Activated gamma-delta T cell treated with anti-CD3 and anti-CD28 coated beads, Interleukin-2, amount 50 U/mL, for 16 hours (primary cell): ENCODE data around the gene ARL6IP4.

Source experiments
- DNase-seq: peaks from one replicate; pipeline ENCODE4 v3.0.0-alpha.2; 2020; ENCODE audit warnings: low read depth

The ARL6IP4 gene

GRCh38 chr12:122990961-122991622 lies 10.6 kb downstream of the ARL6IP4 start:
- DNase-seq, result no peak

DNA sequence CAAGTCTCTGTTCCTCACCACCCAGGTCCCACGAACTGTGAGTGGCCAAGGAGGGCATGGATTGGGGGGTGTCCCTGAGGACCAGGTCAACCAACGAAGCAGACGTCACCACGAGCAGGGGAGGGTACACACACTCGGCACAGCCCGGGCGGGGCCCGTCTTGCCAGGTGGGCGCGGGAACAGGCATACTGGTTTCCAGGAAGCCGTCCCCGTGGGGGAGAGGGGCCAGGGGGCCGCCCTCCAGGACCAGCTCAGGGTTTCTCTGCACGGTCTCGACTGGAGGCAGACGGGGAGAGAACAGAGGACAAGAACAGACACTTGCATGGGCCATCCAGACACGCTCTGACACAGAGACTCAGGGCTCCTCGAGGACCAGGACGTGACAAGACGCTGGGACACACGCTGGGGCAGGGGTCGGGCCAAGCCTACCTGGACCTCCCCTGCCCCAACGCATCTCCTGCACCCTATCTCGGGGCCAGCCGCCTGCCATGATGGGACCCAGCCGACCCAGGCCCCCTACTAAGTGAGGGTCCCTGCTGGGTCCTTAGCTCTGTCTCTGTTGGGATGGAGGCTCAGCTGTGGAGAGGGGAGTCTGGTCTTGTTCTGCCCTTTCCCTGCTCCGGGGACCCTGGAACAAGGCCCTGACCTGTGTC lies 11.3 kb downstream of the ARL6IP4 start:
- no peak for DNase-seq

GRCh38 chr12:122992386-122992785 lies 11.9 kb downstream of the ARL6IP4 start:
- no peak for DNase-seq

DNA sequence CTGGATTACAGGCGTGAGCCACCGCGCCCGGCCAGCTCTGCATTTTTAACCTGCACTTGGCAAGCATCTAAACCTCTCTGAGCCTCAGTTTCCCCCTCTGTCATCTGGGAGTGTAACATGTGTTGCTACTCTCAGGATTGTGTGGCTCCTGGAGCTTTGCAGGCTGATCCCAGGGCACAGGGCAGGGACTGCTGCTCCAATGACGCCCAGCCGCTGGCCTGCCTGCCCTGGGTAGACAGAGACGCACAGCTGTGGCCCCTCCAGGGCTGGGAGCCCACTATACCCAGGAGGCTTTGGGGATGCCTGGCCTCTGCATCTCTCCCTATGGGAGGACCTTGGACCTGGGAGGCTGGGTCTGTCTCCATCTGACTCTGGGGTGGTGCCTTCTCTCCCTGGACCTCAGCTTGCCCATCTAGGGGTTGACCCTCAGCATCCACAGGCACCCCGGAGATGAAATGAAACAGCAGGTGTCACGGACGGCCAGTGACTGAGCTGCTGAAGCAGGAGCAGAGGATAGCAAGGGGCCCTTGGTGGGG lies 13.7 kb downstream of the ARL6IP4 start:
- DNase-seq, result no peak

DNA sequence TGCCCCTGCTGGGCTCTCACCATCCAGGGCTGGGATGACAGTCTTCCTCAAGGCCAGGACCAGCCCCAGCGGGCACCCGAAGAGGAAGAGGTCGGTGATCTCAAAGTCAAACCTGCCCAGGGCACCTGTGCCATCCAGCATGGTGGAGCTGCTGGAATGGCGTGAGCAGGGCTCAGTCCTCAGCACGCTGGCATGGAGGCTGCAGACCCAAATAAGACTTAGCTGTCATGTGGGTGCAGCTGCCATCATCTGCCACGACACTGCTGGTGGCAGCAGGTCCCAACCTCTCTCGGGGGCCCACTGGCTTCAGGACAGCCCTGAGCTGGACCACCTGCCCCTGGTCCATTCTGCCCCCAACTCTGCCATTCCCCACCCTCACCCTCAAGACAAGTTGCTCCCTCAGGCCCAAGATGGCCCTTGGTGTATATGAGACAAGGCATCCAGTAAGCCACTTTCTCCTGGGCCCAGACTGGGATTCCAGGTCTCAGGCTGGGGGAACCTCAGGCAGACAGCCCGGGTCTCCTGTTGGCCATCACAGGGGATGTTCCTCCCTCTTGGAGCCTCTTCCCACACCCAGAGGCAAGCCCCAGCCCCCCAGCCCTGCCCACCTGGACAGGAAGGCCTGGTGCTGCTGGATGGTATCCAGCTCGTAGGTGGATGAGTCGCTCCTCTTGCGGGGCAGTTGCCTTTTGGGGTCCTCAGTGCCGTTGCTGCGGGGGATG lies 14.5 kb downstream of the ARL6IP4 start:
- DNase-seq, result no peak

GRCh38 chr12:122995503-122996187 lies 15.2 kb downstream of the ARL6IP4 start:
- DNase-seq, result no peak

GRCh38 chr12:122996188-122996601 lies 15.7 kb downstream of the ARL6IP4 start:
- DNase-seq, result no peak

GRCh38 chr12:122996621-122997342 lies 16.3 kb downstream of the ARL6IP4 start:
- DNase-seq, result no peak

DNA sequence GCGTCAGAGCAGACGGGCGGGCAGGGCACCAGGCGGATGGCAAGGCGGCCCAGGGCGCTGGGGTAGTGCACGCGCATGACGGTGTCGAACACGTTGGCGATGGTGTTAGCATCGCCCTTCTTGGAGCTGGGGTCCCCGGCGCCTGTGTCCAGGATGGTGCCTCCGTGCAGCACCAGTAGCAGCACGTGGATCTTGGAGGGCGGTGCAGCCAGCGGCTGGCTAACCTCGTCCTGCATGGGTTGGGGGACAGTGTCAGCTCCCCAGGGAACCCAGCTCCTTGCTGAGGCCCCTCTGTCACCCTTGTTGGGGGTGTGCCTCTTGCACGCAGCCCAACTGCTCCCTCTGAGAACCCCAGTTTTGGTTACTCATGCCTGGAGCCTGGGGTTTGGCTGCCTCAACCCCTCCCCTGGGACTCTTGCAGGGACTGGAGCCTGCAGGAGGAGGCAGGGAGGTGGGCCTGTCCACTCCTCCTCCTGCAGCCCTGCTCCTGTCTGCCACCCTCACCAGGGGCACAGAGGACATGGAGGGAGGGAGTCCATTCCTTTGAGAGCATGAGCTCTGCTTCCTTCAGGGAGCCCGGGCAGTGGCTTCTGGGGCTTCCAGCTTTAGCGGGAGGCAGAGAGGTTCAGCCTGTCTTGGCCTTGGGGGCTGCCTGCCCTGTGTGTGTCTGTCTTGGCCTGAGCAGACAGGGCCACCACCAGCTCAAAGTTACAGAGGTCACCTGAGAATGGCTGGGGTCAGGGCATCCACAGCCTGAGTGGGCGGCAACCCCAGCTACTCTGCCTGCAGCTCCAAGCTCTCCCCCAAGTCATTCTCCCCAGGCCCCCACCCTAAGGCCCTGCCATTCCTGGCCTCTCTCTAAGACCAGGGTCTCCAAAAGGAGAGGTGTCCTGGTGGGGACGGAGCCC lies 17.1 kb downstream of the ARL6IP4 start:
- no peak for DNase-seq

DNA sequence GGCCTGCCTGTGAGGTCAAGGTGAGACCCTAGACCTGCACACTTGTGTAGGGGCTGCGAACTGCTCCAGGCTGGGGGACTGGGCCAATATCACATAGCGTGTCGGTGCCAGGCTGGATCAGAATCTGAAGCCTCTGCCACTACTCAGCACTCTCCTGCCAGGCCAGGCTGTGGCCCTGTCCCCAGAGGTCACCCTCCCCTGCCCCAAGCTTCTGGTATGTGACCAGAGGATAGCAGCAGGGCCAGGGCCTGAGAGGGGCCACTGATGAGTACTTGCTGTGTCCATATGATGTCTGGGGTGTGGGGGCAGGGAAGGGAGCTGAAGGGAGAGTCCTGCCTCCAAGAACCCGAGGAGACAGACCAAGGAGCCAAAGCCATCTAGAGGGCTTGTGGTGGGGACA lies 17.8 kb downstream of the ARL6IP4 start:
- DNase-seq, result no peak

DNA sequence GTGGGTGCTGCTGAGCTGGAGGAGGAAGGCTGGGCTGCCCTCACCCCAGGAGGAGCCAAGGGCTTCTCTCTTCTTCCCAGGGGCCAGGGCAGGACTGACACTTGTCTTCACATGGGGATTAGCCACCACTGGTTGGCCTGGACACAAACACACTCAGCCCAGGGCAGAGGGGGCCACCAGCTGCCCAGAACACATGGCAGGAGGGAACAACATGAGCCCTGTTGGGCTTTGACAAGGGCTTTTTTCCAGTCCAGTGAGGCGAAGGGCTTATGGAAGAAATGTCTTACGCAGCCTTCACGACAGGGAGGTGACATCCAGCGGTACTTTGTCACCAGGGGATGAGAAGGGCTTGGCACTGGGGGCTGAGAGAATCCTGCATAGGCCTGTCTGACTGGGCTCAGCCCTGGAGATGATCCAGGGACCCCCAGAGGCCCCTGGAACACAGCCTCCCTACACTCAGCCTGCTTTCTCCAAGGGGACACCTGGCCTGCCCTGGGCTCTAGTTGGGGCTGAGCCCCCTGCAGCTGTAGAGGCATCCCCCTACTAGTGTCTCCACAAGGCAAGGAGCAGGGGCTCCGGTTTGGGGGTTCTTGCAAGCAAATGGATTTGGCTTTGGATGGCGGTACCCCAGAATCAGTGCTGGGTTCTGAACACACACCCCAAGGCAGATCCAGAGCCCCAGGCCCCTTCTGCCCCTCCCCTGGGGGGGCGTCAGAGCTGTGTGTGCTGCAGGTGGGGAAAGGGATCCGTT lies 18.9 kb downstream of the ARL6IP4 start:
- no peak for DNase-seq

DNA sequence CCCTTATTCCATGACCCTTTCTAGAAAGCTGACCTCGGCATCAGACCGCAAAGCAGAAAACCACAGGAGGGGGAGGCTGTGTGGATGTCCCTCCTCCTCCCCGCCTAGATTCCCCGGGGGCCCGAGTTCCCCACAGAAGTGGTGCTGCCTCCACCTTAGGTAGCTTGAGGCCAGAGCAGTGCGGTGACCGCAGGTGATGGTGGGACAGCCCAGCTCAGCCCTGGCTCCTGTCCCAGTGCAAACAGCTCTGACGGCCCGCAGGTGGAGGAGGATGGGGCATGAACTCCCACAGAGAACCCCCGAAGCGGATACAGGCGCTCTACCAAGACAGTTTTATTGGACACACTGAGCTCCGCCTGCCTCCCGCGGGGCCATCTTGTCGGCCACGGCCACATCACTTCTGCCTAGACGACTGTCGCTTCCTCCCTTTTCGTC lies 19.5 kb downstream of the ARL6IP4 start:
- no peak for DNase-seq

- DNase-seq, result no peak
Observed at GRCh38 chr12:123000578-123000977, 20.1 kb downstream of the ARL6IP4 start.

DNA sequence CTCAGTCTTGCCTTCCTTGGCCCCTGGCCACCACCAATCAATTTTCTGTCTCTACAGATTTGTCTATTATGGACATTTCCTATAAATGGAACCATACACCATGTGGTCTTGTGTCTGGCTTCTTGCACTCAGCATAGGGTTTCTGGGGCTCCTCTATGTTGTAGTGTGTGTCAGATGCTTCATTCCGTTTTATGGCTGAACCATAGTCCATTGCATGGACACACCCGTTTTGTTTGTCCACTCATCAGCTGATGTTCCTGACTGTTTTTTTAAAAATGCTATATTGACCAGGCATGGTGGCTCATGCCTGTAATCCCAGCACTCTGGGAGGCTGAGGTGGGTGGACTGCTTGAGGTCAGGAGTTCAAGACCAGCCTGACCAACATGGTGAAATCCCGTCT lies 21.0 kb downstream of the ARL6IP4 start:
- no peak for DNase-seq

DNA sequence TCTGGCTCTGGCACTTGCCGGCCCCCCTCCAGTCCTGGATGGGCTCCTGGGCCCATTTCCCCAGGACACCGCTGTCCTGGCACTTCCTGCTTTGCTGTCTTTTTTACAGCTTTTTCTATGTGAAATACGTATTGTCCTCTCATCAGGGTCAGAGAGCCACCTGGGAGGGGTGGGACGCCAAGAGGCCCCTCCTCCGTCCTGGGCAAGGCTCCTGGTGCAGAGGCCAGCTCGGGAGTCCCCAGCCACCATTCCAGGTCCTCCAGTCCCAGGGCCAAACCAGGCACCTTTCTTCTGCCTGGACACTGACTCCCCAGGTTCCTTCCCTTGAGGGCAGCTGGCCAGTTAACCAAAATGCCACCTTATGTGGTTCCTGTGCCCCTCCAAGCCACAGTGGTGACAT lies 22.8 kb downstream of the ARL6IP4 start:
- DNase-seq, result no peak

- DNase-seq, result no peak
Observed at GRCh38 chr12:123004287-123004686, 23.8 kb downstream of the ARL6IP4 start.

GRCh38 chr12:123005081-123005626 lies 24.7 kb downstream of the ARL6IP4 start:
- DNase-seq, result no peak

GRCh38 chr12:123006977-123007376 lies 26.5 kb downstream of the ARL6IP4 start:
- no peak for DNase-seq

GRCh38 chr12:123010110-123010509 lies 29.6 kb downstream of the ARL6IP4 start:
- no peak for DNase-seq

- DNase-seq, result no peak
Observed at GRCh38 chr12:123010681-123011080, 30.2 kb downstream of the ARL6IP4 start.
